K562 (cell line): ENCODE data around the gene ERP44. TPM values are rescaled to one million over a fixed set of nuclear protein-coding genes. Genes with fewer than 3 reads are reported as not detected.

ENCODE experiments used
- ATAC-seq: fragments of 200-7000 bp; cut with Tn5 transposase; 3 replicates; pipeline ENCODE4 v1.9.1; 2020; ENCODE audit warnings: moderate library complexity
- BruUV-seq: library from RNA; stranded (reverse); fragments of 400-500 nt; replicated peaks from 2 replicates; lab custom pipeline; 2021; lab: Mats Ljungman, UMichigan
- CTCF ChIA-PET: fragments of 300-600 bp; formaldehyde crosslinking; extraction: SDS; loops from one replicate; lab custom pipeline; 2021; ENCODE audit warnings: low intra/inter-chr PET ratio; lab: Yijun Ruan, JAX
- POLR2A ChIA-PET: fragments of 300-600, 350-650 bp; sonication (Branson Sonifier 250); formaldehyde crosslinking; extraction: SDS; loops from one replicate; lab custom pipeline; 2021; ENCODE audit warnings: antibody characterized with exemption, inconsistent platforms; lab: Yijun Ruan, JAX
- DNase-seq, 4 experiments: peaks; one replicate each; pipeline versions ENCODE4 v3.0.0 to v3.0.0-alpha.2; 2011 to 2018; ENCODE audit warnings: low spot score in 3 of 4, mixed read lengths in 3 of 4; ENCODE audit errors: extremely low read depth in 1 of 4
- FAIRE-seq: peaks from 2 replicates; lab custom pipeline; 2011; peaks lifted over from hg19 to GRCh38; lab: Jason Lieb, UNC
- H2AFZ ChIP-seq: 2 replicates; pipeline ENCODE4 v1.6.0; 2011; ENCODE audit warnings: low read depth, low read length, control low read depth, inconsistent platforms
- H3K27ac ChIP-seq: fragments of 200-600 bp; 3 replicates; pipeline ENCODE4 v1.8.0; 2011; ENCODE audit warnings: low read depth, mild to moderate bottlenecking, control low read depth, inconsistent platforms, low read length, moderate library complexity, mixed read lengths; ENCODE audit errors: extremely low read depth
- H3K27me3 ChIP-seq, 2 experiments: fragments of 300-600 bp in 1 of 2; 2 replicates in 1 of 2; 3 replicates in 1 of 2; pipeline versions ENCODE4 v1.6.0 to v1.8.0; 2011; ENCODE audit warnings: inconsistent platforms in 2 of 2, low read length in 2 of 2, mild to moderate bottlenecking in 1 of 2, mixed read lengths in 1 of 2, moderate library complexity in 1 of 2; ENCODE audit not compliant: control insufficient read depth in 2 of 2, insufficient read depth in 2 of 2
- H3K36me3 ChIP-seq: fragments of 300-600 bp; 3 replicates; pipeline ENCODE4 v1.8.0; 2011; ENCODE audit warnings: mild to moderate bottlenecking, low read length, inconsistent platforms; ENCODE audit not compliant: control insufficient read depth, insufficient read depth
- H3K4me1 ChIP-seq, 2 experiments: fragments of 200-600 bp in 1 of 2; replicated peaks in 1 of 2; 2 replicates in 1 of 2; 3 replicates in 1 of 2; pipeline versions ENCODE4 v1.5.1 to v1.8.0; 2011; ENCODE audit warnings: inconsistent platforms in 2 of 2, low read length in 2 of 2, mild to moderate bottlenecking in 1 of 2, mixed read lengths in 1 of 2, moderate library complexity in 1 of 2; ENCODE audit not compliant: control insufficient read depth in 2 of 2, insufficient read depth in 2 of 2
- H3K4me2 ChIP-seq: 2 replicates; pipeline ENCODE4 v1.6.1; 2011; ENCODE audit warnings: low read length, control low read depth, inconsistent platforms, mixed read lengths; ENCODE audit not compliant: insufficient read depth
- H3K4me3 ChIP-seq: fragments of 200-600 bp; sonication (generic), shearing (Covaris generic); 2 replicates; pipeline ENCODE4 v1.5.1; 2016; ENCODE audit warnings: control low read depth, inconsistent platforms
- H3K79me2 ChIP-seq: fragments of 200-600 bp; 3 replicates; pipeline ENCODE4 v1.8.0; 2011; ENCODE audit warnings: low read length, inconsistent platforms; ENCODE audit not compliant: control insufficient read depth, insufficient read depth
- H3K9ac ChIP-seq, 2 experiments: 2 replicates each; pipeline versions ENCODE4 v1.6.0 to v1.6.1; 2011; ENCODE audit warnings: low read depth in 2 of 2, low read length in 2 of 2, control low read depth in 1 of 2, inconsistent platforms in 1 of 2, mild to moderate bottlenecking in 1 of 2, mixed read lengths in 1 of 2; ENCODE audit not compliant: insufficient read depth in 1 of 2
- H3K9me1 ChIP-seq: one replicate; pipeline ENCODE4 v1.6.0; 2011; ENCODE audit warnings: inconsistent platforms, mild to moderate bottlenecking, low read length, moderate library complexity; ENCODE audit not compliant: control insufficient read depth, insufficient read depth
- H3K9me3 ChIP-seq: replicated peaks from 2 replicates; pipeline ENCODE4 v1.5.1; 2011; ENCODE audit warnings: low read depth, low read length, inconsistent platforms; ENCODE audit not compliant: control insufficient read depth, insufficient read depth
- H4K20me1 ChIP-seq: replicated peaks from 2 replicates; pipeline ENCODE4 v1.6.1; 2011; ENCODE audit warnings: low read length, inconsistent platforms, mixed read lengths; ENCODE audit not compliant: control insufficient read depth, insufficient read depth
- CBFA2T3 ChIP-seq: fragments of 450-650 bp; IDR thresholded peaks from 2 replicates; pipeline ENCODE4 v1.6.1; 2017
- FOXA1 ChIP-seq: fragments of 450-650 bp; IDR thresholded peaks from 2 replicates; pipeline ENCODE4 v1.6.1; 2016; ENCODE audit warnings: mild to moderate bottlenecking, borderline replicate concordance
- FOXJ2 ChIP-seq: fragments of 200-800 bp; sonication (Bioruptor generic); IDR thresholded peaks from 2 replicates; pipeline ENCODE4 v1.6.1; 2016; ENCODE audit warnings: missing genetic modification characterization, missing compliant biosample characterization
- PCBP2 ChIP-seq: fragments of 200-400 bp; formaldehyde crosslinking; IDR thresholded peaks from 2 replicates; pipeline ENCODE4 v1.6.1; 2018; ENCODE audit warnings: low read length, low read depth, mild to moderate bottlenecking, moderate library complexity; ENCODE audit not compliant: poor library complexity, severe bottlenecking
- POLR2AphosphoS5 ChIP-seq: IDR thresholded peaks from 2 replicates; pipeline ENCODE4 v1.6.1; 2011; ENCODE audit warnings: mild to moderate bottlenecking, low read depth, low read length, moderate library complexity; ENCODE audit not compliant: control insufficient read depth, insufficient read depth
- POLR2G ChIP-seq: fragments of 200-400 bp; formaldehyde crosslinking; IDR thresholded peaks from 2 replicates; pipeline ENCODE4 v1.6.1; 2017; ENCODE audit warnings: low read depth, mild to moderate bottlenecking, antibody characterized with exemption, low read length, moderate library complexity
- PPARD ChIP-seq: fragments of 250-450 bp; sonication (Bioruptor Pico); IDR thresholded peaks from 2 replicates; pipeline ENCODE4 v1.8.0; 2022; ENCODE audit warnings: inconsistent platforms, mild to moderate bottlenecking, moderate library complexity
- RBFOX2 ChIP-seq: fragments of 200-400 bp; formaldehyde crosslinking; IDR thresholded peaks from 2 replicates; pipeline ENCODE4 v1.6.1; 2017; ENCODE audit warnings: low read depth, mild to moderate bottlenecking, low read length, moderate library complexity
- ZEB2 ChIP-seq: fragments of 450-650 bp; IDR thresholded peaks from 2 replicates; pipeline ENCODE4 v1.6.1; 2016
- ZZZ3 ChIP-seq: fragments of 450-650 bp; IDR thresholded peaks from 2 replicates; pipeline ENCODE4 v1.6.1; 2016; ENCODE audit warnings: antibody characterized with exemption, mild to moderate bottlenecking, moderate library complexity
- WGBS: fragments of 100-300 bp; shearing (Covaris generic); methylation state at CpG from one replicate; pipeline ENCODE4 v1.1.6; 2016; ENCODE audit warnings: low coverage, mixed read lengths; ENCODE audit not compliant: insufficient coverage; ENCODE audit errors: missing lambda C conversion rate; 5-methylcytosine and 5-hydroxymethylcytosine counted together
- in situ Hi-C: fragments of 300-500 bp; cut with MboI; formaldehyde crosslinking; loops from 4 replicates; pipeline ENCODE4 v1.15.0; 2018; ENCODE audit warnings: inconsistent platforms, mixed read lengths
- intact Hi-C: fragments of 100-400 bp; cut with micrococcal nuclease; formaldehyde crosslinking; loops from 2 replicates; pipeline ENCODE4 v1.14.2; 2022
- polyA plus RNA-seq, 8 experiments: library from polyadenylated mRNA; depleted of rRNA in 4 of 8; stranded (reverse) in 5 of 8; unstranded in 3 of 8; fragments of >200 nt; fragmentation: Nextera tagmentation in 2 of 8; fragmentation: Illumina TruSeq in 1 of 8; extraction: Ambion mirVana in 2 of 8; extraction: Trizol in 1 of 8; gene quantifications; 2 replicates each; pipeline versions ENCODE4 v1.2.1 to v1.2.3, GENCODE V29; 2011 to 2014; ENCODE audit warnings: inconsistent platforms in 1 of 8, missing spikeins in 1 of 8
- total RNA-seq, 7 experiments: library from RNA; depleted of rRNA in 6 of 7; stranded (reverse); fragments of >200 nt in 6 of 7; fragmentation: Illumina TruSeq in 2 of 7; extraction: Trizol in 2 of 7; gene quantifications; 2 replicates each; pipeline versions ENCODE4 v1.2.1 to v1.2.3, GENCODE V29; 2011 to 2021; ENCODE audit warnings: low replicate concordance in 1 of 7

Gene ERP44
- total and polyA plus RNA-seq, 9 of the 15 experiments (the other 6 are each of a cell fraction or from before 2014, with no cell fraction given): 9.2 to 23.4 (median 13.6) TPM

DNA sequence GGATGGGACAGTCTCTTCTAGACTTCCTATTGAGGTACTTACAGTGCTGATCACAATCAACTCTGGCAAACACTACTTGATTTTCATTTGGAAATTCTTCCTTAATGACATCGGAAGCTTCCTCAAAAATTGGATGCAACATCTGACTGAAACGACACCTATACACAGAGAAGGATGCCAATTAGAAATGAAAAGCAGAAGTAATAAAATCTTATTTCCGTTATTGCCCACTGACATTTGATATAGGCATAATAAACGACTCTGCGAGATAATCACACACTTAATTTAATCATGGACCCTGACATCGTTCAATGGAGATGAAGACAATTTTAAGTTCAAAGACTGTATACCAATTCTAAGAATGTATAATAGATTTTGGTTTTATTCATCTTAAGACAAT is 46.4 kb downstream of the ERP44 start:
- in situ Hi-C loops: no loop called here
- TF ChIP-seq FOXA1 (no peak), POLR2AphosphoS5 (no peak), ZEB2 (no peak), FOXJ2 (tag) (no peak), POLR2G (no peak), RBFOX2 (no peak), PPARD (CRISPR knock-in tag) (no peak), CBFA2T3 (no peak), PCBP2 (no peak), ZZZ3 (no peak)
- TF ChIP-seq, all 486 proteins: peak for 0
- Histone ChIP-seq H3K4me2 (no peak overlapping the region), H3K4me3 (no peak overlapping the region), H3K9me1 (no peaks in the 10 kb centered on the region), H3K4me1 (no peaks in the 10 kb centered on the region; a peak in 1 of 5 replicates), H3K9ac (no peak overlapping the region), H2AFZ (no peak overlapping the region), H3K79me2 (peaks cover 3% of the 10 kb centered on the region; the same call in 1 of the 3 replicates), H3K27ac (no peak overlapping the region), H3K36me3 (peaks cover 57% of the 10 kb centered on the region), H3K9me3 (no peaks in the 10 kb centered on the region), H3K27me3 (no peaks in the 10 kb centered on the region), H4K20me1 (no peaks in the 10 kb centered on the region)
- no peak for DNase-seq
- 88% methylated on average over 6 of the region's 6 CpGs for WGBS
- ChIA-PET POLR2A (no interaction called here), CTCF (no interaction called here)
- no peak for FAIRE-seq
- intact Hi-C loops: no loop called here
- no TSS peak for BruUV-seq
- ATAC-seq: no peak
